Measurements from ENCODE around the gene PTPRM.

PTPRM gene

DNA sequence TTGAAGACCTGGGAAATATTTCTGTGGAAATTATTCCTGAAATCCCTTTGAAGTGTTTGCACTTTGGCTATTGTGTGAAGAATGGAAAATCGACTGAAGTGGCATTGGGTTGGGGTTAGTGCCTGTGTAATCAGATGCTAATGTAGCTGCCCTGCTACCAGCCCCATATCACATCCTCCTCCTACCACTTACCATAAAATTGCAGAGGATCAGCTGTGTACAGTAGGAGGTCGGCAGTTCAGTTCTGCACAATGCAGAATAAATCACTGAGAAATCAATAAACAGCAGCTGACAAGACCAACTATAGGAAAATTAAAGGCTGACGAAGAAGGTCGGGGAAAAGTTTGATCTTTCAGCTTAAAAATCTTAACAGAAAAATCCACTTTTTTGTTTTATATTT is 440.9 kb downstream of the PTPRM start:
- no peak for DNase-seq (ENCODE audit: low spot score)

DNA sequence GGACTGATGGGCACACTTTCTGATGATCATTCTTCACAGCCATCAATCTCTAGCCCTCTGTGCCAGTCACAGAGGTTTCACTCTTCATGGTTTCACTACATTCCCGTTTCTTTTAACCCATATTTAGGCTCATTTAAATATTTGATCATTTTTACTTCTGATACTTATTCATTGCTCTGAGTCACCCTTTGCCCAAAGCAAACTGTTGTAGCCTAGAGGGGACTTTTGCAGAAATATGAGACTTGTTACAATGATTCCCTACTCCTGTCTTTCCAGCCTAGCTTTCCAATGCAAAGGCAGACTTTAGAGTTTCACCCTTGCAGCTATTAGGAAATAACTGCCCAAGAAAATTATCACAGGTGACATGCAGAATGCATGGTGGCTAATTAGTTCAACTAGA is 444.2 kb downstream of the PTPRM start:
- no peak for DNase-seq (ENCODE audit: low spot score)

DNA sequence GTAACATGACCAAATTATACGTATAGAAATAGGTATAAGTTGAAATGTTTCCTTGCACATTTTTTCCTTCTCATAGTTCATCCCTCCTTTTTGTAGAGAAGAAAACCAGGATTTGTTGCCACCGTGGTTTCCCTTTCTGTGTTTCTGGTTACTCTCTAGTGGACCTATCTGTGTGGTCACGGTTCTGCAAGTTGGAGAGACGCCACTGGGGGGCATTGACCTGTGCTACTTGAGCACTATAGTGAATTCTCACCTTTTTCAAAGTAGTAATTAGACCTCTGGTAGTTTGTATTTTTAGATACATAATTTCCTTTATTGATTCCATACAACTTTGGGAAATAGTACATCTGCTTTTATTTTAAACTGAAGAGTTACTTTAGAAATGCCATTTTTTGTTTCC is 444.8 kb downstream of the PTPRM start:
- no peak for DNase-seq (ENCODE audit: low spot score)

DNA sequence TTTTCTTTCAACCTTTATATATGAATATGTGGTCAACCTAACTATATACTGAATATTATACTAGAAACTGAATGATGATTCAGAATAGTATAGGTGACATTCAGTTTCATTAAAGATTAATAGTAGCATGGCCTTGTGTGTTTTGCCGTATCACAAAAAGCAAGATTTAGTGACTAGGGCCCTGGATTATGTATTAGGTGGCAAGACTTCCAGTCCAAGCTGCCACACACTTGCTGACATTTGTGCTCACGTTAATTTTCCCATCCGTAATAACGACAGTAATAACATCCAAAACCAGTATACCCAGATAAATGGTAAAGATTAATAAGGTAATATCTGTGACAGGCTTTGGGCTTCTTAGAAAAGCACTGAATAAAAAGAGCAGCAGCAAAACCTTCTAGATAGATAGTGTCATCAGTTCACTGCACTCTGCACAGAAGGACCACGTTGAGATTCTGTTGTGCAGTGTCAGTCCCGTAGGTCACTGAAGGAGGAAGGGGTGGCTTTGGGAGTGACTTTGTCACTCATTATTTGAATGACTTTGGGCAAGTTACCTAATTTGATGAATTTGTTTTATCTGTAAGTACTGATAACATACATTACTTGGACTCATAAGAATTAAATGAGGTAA is 451.7 kb downstream of the PTPRM start:
- no peak for DNase-seq (ENCODE audit: low spot score)

DNA sequence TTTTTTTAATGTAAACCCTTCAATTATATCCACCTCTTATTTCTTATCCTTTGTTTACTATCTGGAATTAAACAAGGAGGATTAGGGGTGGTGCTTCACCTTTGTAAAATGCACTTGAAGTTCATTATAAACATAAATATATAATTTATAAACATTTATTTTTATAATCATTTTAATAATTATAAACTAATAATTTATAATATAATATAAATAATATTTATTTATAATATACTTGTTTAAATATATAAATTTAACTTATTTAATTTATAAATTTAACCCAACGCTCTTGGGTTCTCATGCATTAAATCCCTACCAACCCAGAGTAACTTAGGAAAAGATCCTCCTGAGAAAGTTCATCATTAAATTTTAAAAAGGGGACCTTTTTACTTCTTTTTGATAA is 452.5 kb downstream of the PTPRM start:
- no peak for DNase-seq (ENCODE audit: low spot score)

DNA sequence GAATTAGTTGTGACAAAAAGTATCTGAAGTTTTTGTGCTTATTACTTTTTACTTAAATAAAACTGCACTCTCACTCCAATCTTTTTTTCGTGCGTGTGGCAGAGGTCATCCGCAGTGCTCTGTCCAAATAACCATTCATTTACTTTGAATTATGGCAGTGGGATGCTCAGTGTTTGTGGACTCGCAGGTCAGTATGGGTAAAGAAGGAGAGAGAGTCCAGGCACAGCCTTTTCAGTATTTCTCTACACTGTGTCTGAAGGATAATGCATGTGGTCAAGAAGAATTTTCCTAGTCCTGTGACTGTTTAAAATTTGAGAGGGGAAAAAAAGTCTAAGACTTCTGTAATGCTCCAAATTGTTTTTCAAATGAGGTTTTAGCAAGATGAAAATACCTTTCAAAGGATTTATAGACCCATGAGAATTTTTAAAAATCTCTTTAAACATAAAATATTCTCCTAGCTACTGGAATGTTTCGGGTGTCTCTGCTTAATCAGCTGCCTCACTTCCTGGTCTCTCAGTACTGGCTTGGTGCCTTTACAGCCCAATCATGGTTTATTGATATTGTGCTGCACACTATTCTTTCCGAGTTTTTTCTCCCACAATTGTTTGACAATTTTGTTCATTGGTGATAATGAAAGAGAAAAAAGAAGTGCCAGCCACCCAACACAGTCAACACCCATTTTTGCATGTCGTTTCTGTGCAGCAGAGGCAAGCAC is 453.2 kb downstream of the PTPRM start:
- no peak for DNase-seq (ENCODE audit: low spot score)

DNA sequence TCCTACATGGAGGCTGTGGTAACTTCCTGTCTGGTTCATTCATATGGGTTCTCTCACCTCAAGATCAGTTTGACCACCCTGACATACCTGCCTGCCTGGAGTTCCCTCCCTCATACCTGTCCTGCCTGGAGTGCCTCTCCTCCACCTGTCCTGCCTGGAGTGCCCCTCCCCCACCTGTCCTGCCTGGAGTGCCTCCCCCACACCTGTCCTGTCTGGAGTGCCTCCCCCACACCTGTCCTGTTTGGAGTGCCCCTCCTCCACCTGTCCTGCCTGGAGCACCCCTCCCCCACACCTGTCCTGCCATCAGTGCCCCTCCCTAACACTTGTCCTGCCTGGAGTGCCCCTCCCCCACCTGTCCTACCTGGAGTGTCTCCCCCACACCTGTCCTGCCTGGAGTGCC is 461.9 kb downstream of the PTPRM start:
- DNase-seq (ENCODE audit: low spot score): no peak

DNA sequence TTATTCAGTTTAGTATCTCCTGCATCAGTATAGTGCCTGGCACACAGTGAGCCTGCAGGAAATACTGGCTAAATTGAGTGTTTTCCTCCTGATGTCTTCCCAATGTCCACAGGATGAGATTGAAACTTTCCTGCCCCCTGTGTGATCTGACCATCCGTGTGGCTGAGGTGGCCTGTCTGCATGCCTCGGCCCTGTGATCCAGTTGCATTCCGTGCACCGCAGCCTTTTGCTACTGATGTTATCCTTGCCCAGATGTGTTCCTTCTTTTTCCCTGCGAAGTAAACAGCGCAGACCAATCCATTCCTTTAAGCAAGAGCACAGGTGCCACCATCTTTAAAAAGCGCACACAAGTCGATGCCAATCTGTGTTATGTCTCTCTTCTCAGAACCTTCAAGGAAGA is 462.6 kb downstream of the PTPRM start:
- no peak for DNase-seq (ENCODE audit: low spot score)

DNA sequence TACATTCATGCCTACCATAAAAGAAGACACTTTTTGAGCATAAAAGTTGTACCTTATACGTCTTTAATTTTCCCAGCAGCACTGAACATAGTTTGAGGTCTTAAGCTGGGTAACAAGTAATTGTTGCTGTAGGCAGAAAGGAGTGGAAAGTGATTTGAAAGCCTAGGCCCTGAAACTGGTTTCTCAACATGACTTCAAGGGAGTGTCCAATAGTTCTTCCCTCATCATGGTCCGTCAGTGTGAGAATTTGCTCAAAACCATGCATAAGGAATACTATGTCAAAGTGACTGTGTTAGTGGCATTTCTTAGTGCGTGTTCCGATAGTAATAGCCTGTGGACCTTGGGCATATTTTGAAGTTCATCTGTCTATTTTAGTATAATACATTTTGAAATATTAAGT is 463.1 kb downstream of the PTPRM start:
- no peak for DNase-seq (ENCODE audit: low spot score)

DNA sequence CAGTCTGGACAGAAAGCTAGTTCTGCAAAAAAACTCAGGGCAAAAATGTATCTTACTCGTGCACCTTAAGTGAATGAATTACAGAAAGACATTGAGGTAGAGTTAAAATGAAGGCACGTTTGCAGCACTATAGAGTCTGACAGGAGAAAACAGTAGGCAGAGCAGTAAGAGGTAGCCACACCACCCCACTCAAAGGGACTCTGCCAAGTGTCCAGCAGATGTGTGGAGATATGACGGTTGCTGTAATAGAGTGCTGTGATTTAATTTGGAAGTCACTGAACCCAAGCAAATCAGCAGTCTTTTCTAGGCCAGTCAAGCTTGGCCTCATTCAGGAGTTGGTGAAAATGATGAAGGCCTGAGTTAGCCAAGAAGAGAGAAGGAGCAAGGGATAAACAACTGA is 464.4 kb downstream of the PTPRM start:
- no peak for DNase-seq (ENCODE audit: low spot score)

DNA sequence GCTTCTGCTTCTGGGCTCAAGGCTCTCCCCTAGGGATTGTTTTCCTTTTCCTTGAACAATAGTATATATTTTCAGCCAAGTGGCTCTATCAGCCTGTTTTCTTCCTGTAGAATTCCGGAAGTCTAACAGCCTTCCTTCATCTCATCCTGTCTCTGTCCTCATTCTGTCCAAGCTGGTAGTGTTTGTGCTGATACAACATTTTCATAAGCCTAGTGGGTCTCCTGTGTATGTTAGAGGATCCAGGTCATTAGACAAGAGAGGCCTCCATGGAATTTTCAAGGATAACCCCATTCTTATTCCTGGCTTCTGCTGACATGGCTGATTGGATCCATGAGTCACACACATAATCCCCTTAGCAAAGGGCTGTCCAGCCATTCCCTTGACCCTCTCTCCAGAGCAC is 467.6 kb downstream of the PTPRM start:
- DNase-seq (ENCODE audit: low spot score): no peak

DNA sequence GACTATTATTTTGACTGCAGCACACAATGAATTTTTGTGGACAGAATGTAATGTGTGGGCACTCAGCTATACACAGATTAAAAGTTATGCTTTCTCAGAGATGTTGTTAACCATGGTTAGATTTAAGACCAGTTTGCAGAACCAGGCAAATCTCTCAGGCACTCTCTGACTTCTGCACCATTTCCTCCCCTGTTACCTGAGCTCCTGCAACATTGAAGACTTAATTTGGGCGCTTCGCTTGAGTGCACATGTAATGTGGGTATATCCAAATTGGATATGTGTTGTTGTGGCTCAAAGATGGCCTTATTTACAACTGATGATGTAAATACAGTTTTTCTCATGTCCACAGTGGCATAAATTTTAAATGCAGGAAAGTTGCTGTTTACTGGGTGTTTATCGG is 469.4 kb downstream of the PTPRM start:
- DNase-seq (ENCODE audit: low spot score): no peak

DNA sequence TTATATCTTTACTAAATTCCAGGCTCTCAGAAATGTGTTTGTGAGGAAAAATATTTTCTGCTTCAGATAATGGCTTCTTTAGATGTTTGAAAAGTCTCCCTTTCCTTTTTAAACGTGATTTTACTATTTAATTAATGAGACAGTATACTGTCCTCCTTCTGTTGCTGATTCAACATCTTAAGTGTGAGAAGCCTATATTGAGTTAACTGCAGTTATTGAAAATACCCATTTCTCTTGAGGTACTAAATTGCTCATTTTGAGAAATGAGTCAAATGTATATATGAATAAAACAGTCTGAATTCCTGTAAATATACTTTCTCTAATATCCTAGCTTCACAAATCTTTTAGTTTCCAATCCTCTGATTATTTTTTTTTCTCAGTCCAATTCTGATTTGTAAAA is 470.2 kb downstream of the PTPRM start:
- DNase-seq (ENCODE audit: low spot score): no peak

DNA sequence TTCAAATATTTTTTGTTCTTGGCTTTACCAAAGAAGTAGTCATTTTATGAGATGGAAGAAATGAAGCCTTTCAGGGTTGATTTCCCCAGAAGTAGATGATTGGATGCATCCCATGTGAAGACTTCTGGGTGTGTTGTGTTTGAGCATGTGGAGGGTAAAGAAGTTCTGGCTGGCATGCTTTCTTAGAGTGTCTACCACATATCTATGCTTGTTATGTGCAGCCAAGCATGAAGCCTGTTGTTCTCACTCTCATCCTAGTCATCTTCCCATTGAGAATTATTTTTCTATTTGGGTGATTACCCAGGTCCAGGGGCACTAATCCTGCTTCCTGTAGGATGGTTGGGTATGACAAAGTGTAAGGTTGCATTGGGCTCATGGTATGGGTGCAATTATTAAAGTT is 472.9 kb downstream of the PTPRM start:
- no peak for DNase-seq (ENCODE audit: low spot score)

DNA sequence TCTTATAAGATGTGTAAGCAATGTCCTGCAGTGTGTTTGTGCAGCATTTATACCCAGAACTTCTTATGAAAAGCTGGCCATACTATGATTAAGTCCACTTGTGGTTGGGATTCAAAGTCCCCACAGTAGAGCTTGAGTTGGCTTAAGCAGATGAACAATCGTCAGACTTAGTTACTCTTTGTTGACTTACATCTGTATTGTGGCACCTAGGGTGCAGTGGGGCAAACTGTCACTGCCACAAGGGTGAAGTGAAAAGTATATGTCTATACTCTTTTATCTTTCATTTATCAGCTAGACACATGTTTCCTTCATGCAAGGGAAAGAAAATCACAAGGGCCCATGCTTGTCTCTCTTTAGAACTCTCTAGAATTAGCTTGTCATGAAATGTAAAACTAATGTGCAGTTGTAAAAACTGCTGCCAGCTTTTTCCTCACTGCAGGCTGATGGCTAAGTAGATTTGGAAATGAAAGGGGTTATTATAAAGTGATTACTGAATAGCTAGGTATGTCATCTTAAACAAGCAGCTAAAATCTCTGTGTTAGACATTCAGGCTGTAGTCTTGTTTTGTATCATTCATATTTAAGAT is 474.5 kb downstream of the PTPRM start:
- no peak for DNase-seq (ENCODE audit: low spot score)

DNA sequence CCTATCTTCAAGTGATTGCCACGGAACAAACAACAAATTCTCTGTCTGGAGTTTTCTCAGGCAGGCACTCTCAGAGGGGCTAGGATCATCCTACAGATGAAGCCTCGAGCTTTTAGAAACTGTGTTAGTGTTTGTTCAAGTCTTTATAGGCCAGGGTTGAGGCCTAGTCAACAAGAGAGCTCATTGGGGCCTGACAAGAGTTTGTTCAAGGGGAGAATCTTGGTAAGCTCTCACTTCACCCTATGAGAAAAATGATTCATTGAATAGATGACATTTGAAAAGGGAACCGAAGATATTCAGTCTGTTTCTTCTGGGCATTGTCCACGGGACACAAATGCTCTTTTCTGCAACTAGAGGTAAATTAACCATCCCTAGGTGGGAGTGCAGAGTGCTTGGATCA is 476.9 kb downstream of the PTPRM start:
- DNase-seq (ENCODE audit: low spot score): no peak

DNA sequence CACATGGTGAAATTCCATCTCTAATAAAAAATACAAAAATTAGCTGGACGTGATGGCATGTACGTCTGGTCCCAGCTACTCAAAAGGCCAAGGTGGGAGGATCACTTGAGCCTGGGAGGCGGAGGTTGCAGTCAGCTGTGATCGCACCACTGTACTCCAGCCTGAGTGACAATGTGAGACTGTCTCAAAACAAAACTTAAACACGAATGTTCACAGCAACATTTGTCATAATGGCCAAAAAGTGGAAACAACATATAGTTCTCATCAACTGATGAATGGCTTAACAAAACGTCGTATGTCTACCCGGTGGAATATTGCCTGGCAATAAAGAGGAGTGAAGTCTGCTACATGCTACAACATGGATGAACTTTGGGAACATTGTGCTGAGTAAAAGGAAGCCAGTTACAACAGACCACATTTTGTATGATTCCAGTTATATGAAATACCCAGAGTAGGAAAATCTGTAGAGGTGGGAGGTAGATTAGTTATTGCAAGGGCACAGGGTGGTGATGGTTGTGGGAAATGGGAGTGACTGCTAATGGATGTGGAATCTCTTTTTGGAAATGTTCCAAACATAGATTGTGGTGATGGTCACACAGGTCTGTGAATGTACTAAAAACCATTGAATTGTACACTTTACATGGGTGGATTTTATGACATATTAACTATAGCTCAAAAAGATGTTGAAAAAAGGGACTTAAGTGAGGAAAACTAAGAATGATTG is 478.2 kb downstream of the PTPRM start:
- DNase-seq (ENCODE audit: low spot score): no peak

DNA sequence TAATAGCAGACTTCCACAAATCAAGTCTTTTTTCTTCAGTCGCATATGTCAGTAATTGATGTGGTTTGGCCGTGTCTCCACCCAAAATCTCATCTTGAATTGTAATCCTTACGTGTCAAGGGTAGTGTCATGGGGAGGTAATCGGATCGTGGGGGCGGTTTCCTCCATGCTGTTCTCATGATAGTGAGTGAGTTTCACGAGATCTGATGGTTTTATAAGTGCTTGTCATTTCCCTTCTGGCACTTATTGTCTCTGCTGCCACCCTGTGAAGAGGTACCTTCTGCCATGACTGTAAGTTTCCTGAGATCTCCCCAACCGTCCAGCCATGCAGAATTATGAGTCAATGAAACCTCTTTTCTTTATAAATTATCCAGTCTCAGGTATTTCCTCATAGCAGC is 478.8 kb downstream of the PTPRM start:
- no peak for DNase-seq (ENCODE audit: low spot score)

DNA sequence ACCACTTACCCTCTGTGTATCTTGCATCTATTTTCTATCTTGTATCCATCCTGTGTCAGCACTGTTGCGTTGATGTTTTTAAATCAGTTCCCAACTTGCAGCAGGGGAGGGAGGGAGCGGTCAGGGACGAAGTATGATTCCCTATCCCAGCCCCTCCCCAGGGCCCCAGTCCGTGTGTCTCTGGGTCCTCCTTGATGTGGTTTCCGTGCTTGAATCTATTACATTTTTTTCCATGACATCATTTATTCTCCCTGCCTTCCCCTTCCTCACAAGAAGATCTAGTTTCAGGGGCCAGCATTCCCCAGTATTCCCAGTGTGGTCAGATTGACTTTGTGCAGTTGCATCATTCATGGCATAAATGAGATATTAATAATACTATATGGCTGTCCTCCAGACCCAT is 479.3 kb downstream of the PTPRM start:
- DNase-seq (ENCODE audit: low spot score): no peak

DNA sequence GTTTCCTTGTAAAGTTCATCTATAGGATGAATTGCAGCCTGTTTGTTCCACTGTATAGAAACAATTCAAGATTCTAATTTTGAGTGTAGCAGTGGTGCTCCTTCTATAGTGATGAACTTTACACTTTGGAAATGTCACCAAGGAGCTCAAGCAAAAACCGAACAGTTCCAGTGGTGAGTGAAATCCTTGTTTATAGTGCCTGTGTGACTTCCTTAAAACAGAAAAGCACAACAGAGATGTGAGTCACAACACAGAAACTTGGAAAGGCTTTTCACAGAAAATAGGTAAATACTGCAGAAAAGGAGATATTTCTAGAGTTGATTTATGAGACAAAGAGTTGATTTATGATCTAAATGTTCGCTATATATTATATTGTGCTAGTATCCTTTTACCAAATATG is 482.0 kb downstream of the PTPRM start:
- no peak for DNase-seq (ENCODE audit: low spot score)

DNA sequence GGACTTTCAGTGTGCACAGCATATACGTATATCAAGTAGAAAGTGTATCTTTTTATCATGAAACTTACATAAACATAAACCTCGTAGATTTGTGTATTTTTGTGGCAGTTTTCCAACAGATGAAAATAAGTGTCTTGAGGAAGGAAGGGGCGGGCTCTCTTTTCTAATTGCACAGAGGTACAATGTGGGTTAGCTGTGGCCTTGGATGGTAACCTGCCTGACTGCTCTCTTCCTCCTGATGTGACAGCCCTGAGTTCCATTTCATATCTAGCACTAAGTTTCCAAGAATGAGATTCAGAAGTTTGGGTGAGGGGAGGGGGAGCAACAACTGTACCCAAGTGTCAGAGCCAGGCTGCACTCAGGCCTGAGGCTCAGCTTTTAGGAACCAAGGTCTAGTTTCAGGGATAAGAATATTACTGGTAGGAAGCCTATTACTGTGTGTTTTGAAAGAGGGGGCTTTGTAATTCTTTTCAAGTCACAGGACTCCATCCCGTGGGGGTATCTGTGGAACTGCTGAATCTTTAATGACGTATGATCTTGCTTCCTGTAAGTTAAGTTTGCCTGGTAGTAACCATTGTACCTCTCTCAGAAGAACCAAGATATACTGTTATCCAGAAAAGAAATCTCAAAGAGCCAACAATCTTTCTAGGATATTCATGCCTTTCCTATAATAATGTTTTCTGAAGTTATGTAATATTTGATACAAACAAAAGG is 483.7 kb downstream of the PTPRM start:
- DNase-seq (ENCODE audit: low spot score): no peak

DNA sequence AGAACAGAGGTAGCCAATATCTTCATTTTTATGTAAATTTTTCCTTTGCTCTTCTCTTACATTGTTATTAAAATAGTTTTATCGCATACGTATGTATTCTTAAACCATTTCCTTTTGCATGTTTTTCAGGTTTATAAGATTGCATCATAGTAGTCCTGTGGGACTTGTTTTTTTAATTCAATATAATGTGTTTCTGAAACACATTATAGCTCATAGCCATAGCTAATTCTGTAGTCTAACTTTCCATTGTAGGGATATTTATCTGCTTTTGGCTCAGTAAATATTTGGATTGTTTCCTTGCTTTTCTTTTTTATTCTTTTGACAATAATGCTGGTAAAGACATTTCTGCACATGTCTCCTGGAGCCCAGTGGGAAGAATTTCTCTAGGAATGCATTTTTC is 484.3 kb downstream of the PTPRM start:
- no peak for DNase-seq (ENCODE audit: low spot score)

All from HuH-7.5 (cell line).